DMS 273 treated with DMSO at 0.1 percent for 48 hours (cell line): ENCODE measurements around the gene BAIAP2.
A peak's percentile ranks its signal among the peaks of the same experiment; 100 is the strongest.

ENCODE experiments used
- DNase-seq: peaks from one replicate; lab custom pipeline; 2025; lab: John Stamatoyannopoulos, UW

The BAIAP2 gene

GRCh38 chr17:81086789-81087551 lies 52.0 kb downstream of the BAIAP2 start:
- no peak for DNase-seq

GRCh38 chr17:81090361-81091136 lies 55.6 kb downstream of the BAIAP2 start:
- no peak for DNase-seq

- no peak for DNase-seq
Observed at GRCh38 chr17:81091154-81091553, 56.2 kb downstream of the BAIAP2 start.

GRCh38 chr17:81091774-81092517 lies 57.0 kb downstream of the BAIAP2 start:
- DNase-seq = no peak

- DNase-seq = no peak
Observed at GRCh38 chr17:81092518-81093095, 57.7 kb downstream of the BAIAP2 start.

GRCh38 chr17:81093619-81094508 lies 58.9 kb downstream of the BAIAP2 start:
- no peak for DNase-seq

GRCh38 chr17:81094509-81095382 lies 59.8 kb downstream of the BAIAP2 start:
- no peak for DNase-seq

- DNase-seq = no peak
Observed at GRCh38 chr17:81095383-81095762, 60.4 kb downstream of the BAIAP2 start.

- DNase-seq = no peak
Observed at GRCh38 chr17:81096741-81097133, 61.8 kb downstream of the BAIAP2 start.

GRCh38 chr17:81097134-81097942 lies 62.4 kb downstream of the BAIAP2 start:
- DNase-seq = no peak

GRCh38 chr17:81097943-81098308 lies 63.0 kb downstream of the BAIAP2 start:
- no peak for DNase-seq

GRCh38 chr17:81099888-81100287 lies 64.9 kb downstream of the BAIAP2 start:
- DNase-seq = no peak

- DNase-seq = no peak
Observed at GRCh38 chr17:81100668-81101067, 65.7 kb downstream of the BAIAP2 start.

GRCh38 chr17:81101614-81102306 lies 66.8 kb downstream of the BAIAP2 start:
- DNase-seq = peak; percentile 29

- DNase-seq = no peak
Observed at GRCh38 chr17:81102352-81102751, 67.4 kb downstream of the BAIAP2 start.

- no peak for DNase-seq
Observed at GRCh38 chr17:81102869-81103268, 67.9 kb downstream of the BAIAP2 start.

- DNase-seq = no peak
Observed at GRCh38 chr17:81103379-81103778, 68.4 kb downstream of the BAIAP2 start.

GRCh38 chr17:81106716-81107115 lies 71.8 kb downstream of the BAIAP2 start:
- no peak for DNase-seq

GRCh38 chr17:81108220-81108619 lies 73.3 kb downstream of the BAIAP2 start:
- no peak for DNase-seq
